Neural cell (in vitro differentiated cells): ENCODE measurements around the gene ORAI1.

Source experiments
- EP300 ChIP-seq: fragments of 450-650 bp; conservative IDR thresholded peaks from 2 replicates; pipeline ENCODE4 v1.6.1; 2014; ENCODE audit warnings: antibody characterized with exemption, mild to moderate bottlenecking, moderate library complexity; ENCODE audit not compliant: poor library complexity, severe bottlenecking
- EZH2 ChIP-seq: fragments of 200-600, 300-800 bp; shearing (Covaris generic), sonication (generic); IDR thresholded peaks from 2 replicates; pipeline ENCODE4 v1.6.1; 2014; ENCODE audit warnings: antibody characterized with exemption, low read length, borderline replicate concordance, mild to moderate bottlenecking; ENCODE audit not compliant: insufficient read depth, poor library complexity, severe bottlenecking
- MXI1 ChIP-seq: fragments of 450-650 bp; conservative IDR thresholded peaks from 2 replicates; pipeline ENCODE4 v1.6.1; 2014; ENCODE audit warnings: antibody characterized with exemption, mild to moderate bottlenecking; ENCODE audit not compliant: poor library complexity, severe bottlenecking
- POLR2AphosphoS5 ChIP-seq: IDR thresholded peaks from 2 replicates; pipeline ENCODE4 v1.6.1; 2012
- RAD21 ChIP-seq: fragments of 450-650 bp; conservative IDR thresholded peaks from 2 replicates; pipeline ENCODE4 v1.6.1; 2014; ENCODE audit warnings: antibody characterized with exemption, mild to moderate bottlenecking, moderate library complexity
- SMC3 ChIP-seq: fragments of 450-650 bp; conservative IDR thresholded peaks from 2 replicates; pipeline ENCODE4 v1.6.1; 2014; ENCODE audit warnings: antibody characterized with exemption, mild to moderate bottlenecking, moderate library complexity; ENCODE audit not compliant: poor library complexity
- TAF1 ChIP-seq: IDR thresholded peaks from 2 replicates; pipeline ENCODE4 v1.6.1; 2012; ENCODE audit warnings: low read depth
- TF ChIP-seq, protein P1 (sequence below): fragments of 450-650 bp; IDR thresholded peaks from 2 replicates; pipeline ENCODE4 v1.5.1; 2014; ENCODE audit warnings: antibody characterized with exemption, mild to moderate bottlenecking, moderate library complexity; ENCODE audit not compliant: poor library complexity, severe bottlenecking
- TF ChIP-seq, protein P2 (sequence below): IDR thresholded peaks from 2 replicates; pipeline ENCODE4 v1.6.1; 2012; ENCODE audit warnings: borderline replicate concordance

DNA sequence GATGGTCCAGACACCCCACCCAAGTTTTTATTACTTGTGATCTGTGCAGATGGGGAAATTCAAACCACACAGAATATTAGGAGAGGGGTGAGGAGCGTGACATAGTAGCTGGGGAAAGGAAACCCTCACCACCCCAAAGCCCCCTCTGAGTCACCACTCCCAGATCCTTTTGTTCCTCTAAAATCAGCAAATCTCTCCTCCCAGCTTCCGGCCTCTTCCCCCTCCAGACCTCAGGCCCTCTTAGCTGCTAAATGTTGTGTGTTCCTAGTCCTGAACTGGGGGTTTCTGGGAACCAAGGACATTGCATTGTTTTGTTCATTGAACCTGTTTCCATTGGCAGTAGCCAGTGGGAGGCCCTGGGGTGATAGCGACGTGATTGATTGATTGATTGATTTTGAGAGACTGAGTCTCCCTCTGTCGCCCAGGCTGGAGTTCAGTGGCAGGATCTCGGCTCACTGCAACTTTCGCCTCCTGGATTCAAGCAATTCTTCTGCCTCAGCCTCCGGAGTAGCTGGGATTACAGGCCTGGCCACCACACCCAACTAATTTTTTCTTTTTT lies 5.9 kb upstream of the ORAI1 start:
- TF ChIP-seq, protein P1, sequence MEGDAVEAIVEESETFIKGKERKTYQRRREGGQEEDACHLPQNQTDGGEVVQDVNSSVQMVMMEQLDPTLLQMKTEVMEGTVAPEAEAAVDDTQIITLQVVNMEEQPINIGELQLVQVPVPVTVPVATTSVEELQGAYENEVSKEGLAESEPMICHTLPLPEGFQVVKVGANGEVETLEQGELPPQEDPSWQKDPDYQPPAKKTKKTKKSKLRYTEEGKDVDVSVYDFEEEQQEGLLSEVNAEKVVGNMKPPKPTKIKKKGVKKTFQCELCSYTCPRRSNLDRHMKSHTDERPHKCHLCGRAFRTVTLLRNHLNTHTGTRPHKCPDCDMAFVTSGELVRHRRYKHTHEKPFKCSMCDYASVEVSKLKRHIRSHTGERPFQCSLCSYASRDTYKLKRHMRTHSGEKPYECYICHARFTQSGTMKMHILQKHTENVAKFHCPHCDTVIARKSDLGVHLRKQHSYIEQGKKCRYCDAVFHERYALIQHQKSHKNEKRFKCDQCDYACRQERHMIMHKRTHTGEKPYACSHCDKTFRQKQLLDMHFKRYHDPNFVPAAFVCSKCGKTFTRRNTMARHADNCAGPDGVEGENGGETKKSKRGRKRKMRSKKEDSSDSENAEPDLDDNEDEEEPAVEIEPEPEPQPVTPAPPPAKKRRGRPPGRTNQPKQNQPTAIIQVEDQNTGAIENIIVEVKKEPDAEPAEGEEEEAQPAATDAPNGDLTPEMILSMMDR: no peak
- TF ChIP-seq MXI1 (no peak), POLR2AphosphoS5 (no peak), SMC3 (no peak), EZH2 (no peak), EP300 (no peak), RAD21 (no peak), TAF1 (no peak)
- TF ChIP-seq, protein P2, sequence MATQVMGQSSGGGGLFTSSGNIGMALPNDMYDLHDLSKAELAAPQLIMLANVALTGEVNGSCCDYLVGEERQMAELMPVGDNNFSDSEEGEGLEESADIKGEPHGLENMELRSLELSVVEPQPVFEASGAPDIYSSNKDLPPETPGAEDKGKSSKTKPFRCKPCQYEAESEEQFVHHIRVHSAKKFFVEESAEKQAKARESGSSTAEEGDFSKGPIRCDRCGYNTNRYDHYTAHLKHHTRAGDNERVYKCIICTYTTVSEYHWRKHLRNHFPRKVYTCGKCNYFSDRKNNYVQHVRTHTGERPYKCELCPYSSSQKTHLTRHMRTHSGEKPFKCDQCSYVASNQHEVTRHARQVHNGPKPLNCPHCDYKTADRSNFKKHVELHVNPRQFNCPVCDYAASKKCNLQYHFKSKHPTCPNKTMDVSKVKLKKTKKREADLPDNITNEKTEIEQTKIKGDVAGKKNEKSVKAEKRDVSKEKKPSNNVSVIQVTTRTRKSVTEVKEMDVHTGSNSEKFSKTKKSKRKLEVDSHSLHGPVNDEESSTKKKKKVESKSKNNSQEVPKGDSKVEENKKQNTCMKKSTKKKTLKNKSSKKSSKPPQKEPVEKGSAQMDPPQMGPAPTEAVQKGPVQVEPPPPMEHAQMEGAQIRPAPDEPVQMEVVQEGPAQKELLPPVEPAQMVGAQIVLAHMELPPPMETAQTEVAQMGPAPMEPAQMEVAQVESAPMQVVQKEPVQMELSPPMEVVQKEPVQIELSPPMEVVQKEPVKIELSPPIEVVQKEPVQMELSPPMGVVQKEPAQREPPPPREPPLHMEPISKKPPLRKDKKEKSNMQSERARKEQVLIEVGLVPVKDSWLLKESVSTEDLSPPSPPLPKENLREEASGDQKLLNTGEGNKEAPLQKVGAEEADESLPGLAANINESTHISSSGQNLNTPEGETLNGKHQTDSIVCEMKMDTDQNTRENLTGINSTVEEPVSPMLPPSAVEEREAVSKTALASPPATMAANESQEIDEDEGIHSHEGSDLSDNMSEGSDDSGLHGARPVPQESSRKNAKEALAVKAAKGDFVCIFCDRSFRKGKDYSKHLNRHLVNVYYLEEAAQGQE: no peak
